Esophagus muscularis mucosa (tissue), 3 donors: ENCODE results near the gene RHD.

ENCODE experiments used
- POLR2A ChIP-seq: fragments of 450-650 bp; IDR thresholded peaks from one replicate; pipeline ENCODE4 v1.6.1; 2017; ENCODE audit warnings: antibody characterized with exemption, moderate library complexity, mild to moderate bottlenecking, low read depth
- TF ChIP-seq, protein P1 (sequence below), 3 experiments: fragments of 200-600 bp in 2 of 3; fragments of 450-650 bp in 1 of 3; sonication (generic) in 2 of 3; IDR thresholded peaks; one replicate each; pipeline ENCODE4 v1.5.1; 2017 to 2019; ENCODE audit warnings: antibody characterized with exemption in 3 of 3, mild to moderate bottlenecking in 2 of 3, moderate library complexity in 1 of 3

DNA sequence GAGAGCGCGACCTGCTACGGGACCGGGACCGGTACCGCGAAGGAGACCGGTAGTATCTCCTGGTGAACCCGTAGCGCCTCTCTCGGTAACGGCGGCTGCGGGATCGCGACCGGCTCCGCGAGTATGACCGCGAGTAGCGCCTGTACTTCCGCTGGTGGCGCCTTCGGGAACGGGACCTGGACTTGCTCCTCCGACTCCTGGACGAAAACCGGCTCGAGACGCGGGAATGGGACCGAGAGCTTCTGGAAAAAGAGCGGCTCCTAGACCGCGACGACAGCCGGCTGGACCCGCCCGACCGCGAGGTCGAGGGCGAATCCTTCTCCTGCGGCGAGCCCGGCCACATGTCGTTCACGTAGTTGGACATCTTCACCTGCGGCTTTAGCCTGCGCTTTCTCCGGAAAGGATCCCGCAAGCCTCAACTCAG is 25.7 kb upstream of the RHD start:
- TF ChIP-seq, protein P1, sequence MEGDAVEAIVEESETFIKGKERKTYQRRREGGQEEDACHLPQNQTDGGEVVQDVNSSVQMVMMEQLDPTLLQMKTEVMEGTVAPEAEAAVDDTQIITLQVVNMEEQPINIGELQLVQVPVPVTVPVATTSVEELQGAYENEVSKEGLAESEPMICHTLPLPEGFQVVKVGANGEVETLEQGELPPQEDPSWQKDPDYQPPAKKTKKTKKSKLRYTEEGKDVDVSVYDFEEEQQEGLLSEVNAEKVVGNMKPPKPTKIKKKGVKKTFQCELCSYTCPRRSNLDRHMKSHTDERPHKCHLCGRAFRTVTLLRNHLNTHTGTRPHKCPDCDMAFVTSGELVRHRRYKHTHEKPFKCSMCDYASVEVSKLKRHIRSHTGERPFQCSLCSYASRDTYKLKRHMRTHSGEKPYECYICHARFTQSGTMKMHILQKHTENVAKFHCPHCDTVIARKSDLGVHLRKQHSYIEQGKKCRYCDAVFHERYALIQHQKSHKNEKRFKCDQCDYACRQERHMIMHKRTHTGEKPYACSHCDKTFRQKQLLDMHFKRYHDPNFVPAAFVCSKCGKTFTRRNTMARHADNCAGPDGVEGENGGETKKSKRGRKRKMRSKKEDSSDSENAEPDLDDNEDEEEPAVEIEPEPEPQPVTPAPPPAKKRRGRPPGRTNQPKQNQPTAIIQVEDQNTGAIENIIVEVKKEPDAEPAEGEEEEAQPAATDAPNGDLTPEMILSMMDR (IDR thresholded peaks at IDR 0.05) = peak in 1 of 3 experiments; percentile 5
- TF ChIP-seq POLR2A = no peak
